ENCODE measurements around the gene PTPN1. TPM values are rescaled to one million over a fixed set of nuclear protein-coding genes. Genes with fewer than 3 reads are reported as not detected.

Gene PTPN1
- total RNA-seq, 4 donors from 2014 or later = 20.7 to 26.7 (median 23.7) TPM

DNA sequence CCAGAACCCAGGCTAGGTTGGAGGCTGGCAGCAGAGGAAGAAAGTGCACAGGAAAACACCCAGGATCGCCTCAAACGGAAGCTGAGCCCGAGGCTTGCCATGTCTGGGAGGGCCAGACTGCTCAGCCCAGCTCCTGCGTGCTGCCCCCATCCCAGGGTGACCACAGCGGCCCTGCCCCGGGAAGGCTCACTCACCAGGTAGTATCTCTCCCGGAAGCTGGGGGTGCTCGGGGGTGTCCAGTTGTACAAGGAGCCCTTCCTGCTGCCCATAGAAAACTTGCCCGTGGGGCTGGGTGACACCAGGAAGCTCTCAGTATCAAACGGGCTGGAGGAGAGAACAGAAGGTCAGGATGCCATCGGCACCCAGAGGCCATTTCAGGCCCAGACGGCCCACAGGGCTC is 94.3 kb downstream of the PTPN1 start:
- no peak for DNase-seq (ENCODE audit: low spot score in 2 of 2)
- Histone ChIP-seq H3K9me3 (no peaks in the 10 kb centered on the region), H3K4me3 (no peak overlapping the region), H3K4me1 (peaks cover 0 to 7% (median 0%) of the 10 kb centered on the region in 4 donors), H3K27ac (no peak overlapping the region), H3K27me3 (peaks cover 0 to 6% of the 10 kb centered on the region in 2 donors), H3K36me3 (peaks cover 0 to 18% (median 0%) of the 10 kb centered on the region in 3 donors)
- 85 to 91% methylated on average over 11 to 12 of the region's 12 CpGs for whole genome bisulfite sequencing, 2 donors
- no peak for TF ChIP-seq EP300 (IDR thresholded peaks at IDR 0.05)
- TF ChIP-seq, protein P1, sequence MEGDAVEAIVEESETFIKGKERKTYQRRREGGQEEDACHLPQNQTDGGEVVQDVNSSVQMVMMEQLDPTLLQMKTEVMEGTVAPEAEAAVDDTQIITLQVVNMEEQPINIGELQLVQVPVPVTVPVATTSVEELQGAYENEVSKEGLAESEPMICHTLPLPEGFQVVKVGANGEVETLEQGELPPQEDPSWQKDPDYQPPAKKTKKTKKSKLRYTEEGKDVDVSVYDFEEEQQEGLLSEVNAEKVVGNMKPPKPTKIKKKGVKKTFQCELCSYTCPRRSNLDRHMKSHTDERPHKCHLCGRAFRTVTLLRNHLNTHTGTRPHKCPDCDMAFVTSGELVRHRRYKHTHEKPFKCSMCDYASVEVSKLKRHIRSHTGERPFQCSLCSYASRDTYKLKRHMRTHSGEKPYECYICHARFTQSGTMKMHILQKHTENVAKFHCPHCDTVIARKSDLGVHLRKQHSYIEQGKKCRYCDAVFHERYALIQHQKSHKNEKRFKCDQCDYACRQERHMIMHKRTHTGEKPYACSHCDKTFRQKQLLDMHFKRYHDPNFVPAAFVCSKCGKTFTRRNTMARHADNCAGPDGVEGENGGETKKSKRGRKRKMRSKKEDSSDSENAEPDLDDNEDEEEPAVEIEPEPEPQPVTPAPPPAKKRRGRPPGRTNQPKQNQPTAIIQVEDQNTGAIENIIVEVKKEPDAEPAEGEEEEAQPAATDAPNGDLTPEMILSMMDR (IDR thresholded peaks at IDR 0.05) = no peak
- no peak for TF ChIP-seq POLR2A (IDR thresholded peaks at IDR 0.05)

GRCh38 chr20:50605136-50605535 is 95.0 kb downstream of the PTPN1 start:
- peaks cover 0 to 6% of the 10 kb centered on the region in 2 donors for H3K27me3 ChIP-seq
- 89 to 96% methylated on average over 5 of the region's 5 CpGs for WGBS, 2 donors
- H3K36me3 ChIP-seq = peaks cover 0 to 18% (median 0%) of the 10 kb centered on the region in 3 donors
- no peak overlapping the region for H3K4me3 ChIP-seq
- peaks cover 0 to 7% (median 0%) of the 10 kb centered on the region in 4 donors for H3K4me1 ChIP-seq
- no peak for DNase-seq (ENCODE audit: low spot score in 2 of 2)
- H3K9me3 ChIP-seq = no peaks in the 10 kb centered on the region
- no peak for TF ChIP-seq POLR2A (IDR thresholded peaks at IDR 0.05)
- TF ChIP-seq, protein P1 (IDR thresholded peaks at IDR 0.05) = no peak
- TF ChIP-seq EP300 (IDR thresholded peaks at IDR 0.05) = no peak
- no peak overlapping the region for H3K27ac ChIP-seq

DNA sequence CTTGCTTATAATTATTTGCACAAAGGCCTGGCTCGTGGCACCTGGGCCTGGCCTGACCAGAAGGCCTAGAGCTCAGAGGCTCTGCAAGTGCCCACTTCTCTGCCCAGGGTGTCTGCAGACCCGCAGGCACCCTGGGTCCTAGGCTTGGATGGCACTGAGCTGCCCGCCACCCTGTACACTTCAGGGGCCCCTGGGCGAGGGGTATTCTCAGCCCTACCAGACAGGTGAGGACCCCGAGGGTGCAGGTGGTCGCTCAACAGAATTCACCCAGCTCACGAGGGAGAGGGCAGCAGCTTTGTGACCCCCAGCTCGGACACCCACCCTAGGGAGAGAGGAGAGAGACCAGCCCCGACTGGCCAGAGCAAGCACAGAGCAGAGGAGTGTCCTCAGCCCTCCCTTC is 97.3 kb downstream of the PTPN1 start:
- no peak for DNase-seq (ENCODE audit: low spot score in 2 of 2)
- Histone ChIP-seq H3K9me3 (no peaks in the 10 kb centered on the region), H3K4me3 (no peak overlapping the region), H3K36me3 (peaks cover 0 to 12% (median 0%) of the 10 kb centered on the region in 3 donors), H3K27me3 (no peaks in the 10 kb centered on the region), H3K27ac (no peak overlapping the region), H3K4me1 (no peaks in the 10 kb centered on the region)
- no peak for TF ChIP-seq POLR2A (IDR thresholded peaks at IDR 0.05)
- no peak for TF ChIP-seq EP300 (IDR thresholded peaks at IDR 0.05)
- TF ChIP-seq, protein P1 (IDR thresholded peaks at IDR 0.05) = no peak
- 84 to 88% methylated on average over 6 to 8 of the region's 9 CpGs for WGBS, 2 donors

DNA sequence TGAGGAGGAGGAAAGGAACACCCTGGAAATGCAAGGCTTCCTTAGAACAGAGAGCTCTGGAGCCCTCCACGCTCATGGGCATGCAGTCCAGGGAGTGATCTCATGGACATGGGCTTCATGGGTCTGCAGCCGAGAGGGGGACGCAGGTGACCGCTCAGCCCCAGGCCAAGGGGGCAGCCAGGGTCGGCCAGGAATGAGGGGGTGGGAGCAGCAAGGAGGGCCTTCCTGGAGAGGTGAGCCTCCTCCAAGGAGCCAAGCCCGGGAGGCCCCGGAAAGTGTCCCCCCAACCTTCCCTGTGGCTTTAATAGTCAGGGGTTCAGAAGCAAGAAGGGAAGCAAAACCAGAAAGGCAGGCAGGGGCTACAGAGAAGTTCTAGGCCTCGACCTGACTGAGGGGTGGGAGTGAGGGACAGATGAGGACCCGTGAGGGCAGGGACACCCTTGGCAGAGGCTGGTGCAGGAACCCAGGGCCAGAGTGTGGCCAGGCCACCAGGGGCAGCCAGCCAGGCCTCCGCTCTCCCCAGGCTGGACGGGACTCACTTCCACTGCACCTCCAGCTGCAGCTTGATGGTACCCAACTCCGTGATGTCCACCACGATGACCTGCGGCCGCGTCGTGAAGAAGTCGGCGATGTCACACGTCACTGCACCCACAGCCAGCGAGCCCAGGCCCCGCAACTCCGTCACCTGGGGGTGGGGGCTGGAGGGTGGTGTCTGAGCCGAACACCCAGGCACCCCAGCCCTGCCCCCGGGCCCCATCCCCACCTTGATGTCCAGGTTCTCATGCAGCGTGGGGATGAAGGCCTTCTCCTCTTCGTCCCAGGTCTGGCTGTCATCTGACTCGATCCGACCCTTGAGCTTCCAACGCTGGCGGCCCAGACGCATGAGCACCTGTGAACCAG is 97.9 kb downstream of the PTPN1 start:
- Histone ChIP-seq H3K27me3 (no peaks in the 10 kb centered on the region), H3K4me1 (no peaks in the 10 kb centered on the region), H3K4me3 (no peak overlapping the region), H3K36me3 (peaks cover 0 to 12% (median 0%) of the 10 kb centered on the region in 3 donors), H3K9me3 (no peaks in the 10 kb centered on the region), H3K27ac (no peak overlapping the region)
- DNase-seq (ENCODE audit: low spot score in 2 of 2) = no peak
- WGBS, 2 donors = 90% methylated on average over 28 to 32 of the region's 32 CpGs
- TF ChIP-seq, protein P1 (IDR thresholded peaks at IDR 0.05) = no peak
- TF ChIP-seq POLR2A (IDR thresholded peaks at IDR 0.05) = no peak
- TF ChIP-seq EP300 (IDR thresholded peaks at IDR 0.05) = no peak

- WGBS, 2 donors = 93 to 94% methylated on average over 5 to 13 of the region's 13 CpGs
- Histone ChIP-seq H3K4me3 (no peak overlapping the region), H3K4me1 (no peaks in the 10 kb centered on the region), H3K27me3 (no peaks in the 10 kb centered on the region), H3K36me3 (peaks cover 0 to 7% (median 0%) of the 10 kb centered on the region in 3 donors), H3K27ac (no peak overlapping the region), H3K9me3 (no peaks in the 10 kb centered on the region)
- TF ChIP-seq EP300 (IDR thresholded peaks at IDR 0.05) = no peak
- TF ChIP-seq, protein P1 (IDR thresholded peaks at IDR 0.05) = no peak
- TF ChIP-seq POLR2A (IDR thresholded peaks at IDR 0.05) = no peak
- DNase-seq (ENCODE audit: low spot score in 2 of 2) = no peak
Observed at GRCh38 chr20:50608750-50609104, 98.5 kb downstream of the PTPN1 start.
